Hair follicle dermal papilla cell (primary cell): ENCODE data around the gene GIMAP1. TPM values are rescaled to one million over a fixed set of nuclear protein-coding genes. Genes with fewer than 3 reads are reported as not detected.

Source experiments
- total RNA-seq: library from RNA; depleted of rRNA; stranded (reverse); fragments of >200 nt; gene quantifications from 2 replicates; pipeline ENCODE4 v1.2.3, GENCODE V29; 2012

Gene GIMAP1
- total RNA-seq, result 0.16 TPM in 1 of 2 replicates, not detected in the other

DNA sequence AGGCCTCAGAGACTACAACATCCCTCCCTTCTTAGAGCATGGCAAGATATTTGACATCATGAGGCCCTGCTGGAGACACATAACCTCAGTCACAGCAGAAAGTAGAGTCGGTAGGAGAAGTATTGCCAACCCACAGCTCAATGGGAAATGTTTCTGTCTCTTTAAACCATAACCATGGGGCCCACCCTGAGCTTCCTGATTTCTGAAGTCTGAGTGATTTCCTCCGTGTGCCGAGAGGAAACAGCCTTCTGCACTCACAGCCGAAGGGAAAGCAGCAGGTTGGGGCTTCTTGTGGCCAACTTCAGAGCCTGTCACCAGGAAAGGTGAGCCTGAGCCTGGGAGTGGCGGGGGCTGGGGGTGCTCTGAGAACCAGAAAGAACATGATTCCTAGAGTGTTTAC is at the start of gene GIMAP1:
TSS of gene GIMAP1 (plus strand) at position 246 of the 400 bp plus-strand sequence. CDS start 2,435 bp downstream, outside the sequence.

DNA sequence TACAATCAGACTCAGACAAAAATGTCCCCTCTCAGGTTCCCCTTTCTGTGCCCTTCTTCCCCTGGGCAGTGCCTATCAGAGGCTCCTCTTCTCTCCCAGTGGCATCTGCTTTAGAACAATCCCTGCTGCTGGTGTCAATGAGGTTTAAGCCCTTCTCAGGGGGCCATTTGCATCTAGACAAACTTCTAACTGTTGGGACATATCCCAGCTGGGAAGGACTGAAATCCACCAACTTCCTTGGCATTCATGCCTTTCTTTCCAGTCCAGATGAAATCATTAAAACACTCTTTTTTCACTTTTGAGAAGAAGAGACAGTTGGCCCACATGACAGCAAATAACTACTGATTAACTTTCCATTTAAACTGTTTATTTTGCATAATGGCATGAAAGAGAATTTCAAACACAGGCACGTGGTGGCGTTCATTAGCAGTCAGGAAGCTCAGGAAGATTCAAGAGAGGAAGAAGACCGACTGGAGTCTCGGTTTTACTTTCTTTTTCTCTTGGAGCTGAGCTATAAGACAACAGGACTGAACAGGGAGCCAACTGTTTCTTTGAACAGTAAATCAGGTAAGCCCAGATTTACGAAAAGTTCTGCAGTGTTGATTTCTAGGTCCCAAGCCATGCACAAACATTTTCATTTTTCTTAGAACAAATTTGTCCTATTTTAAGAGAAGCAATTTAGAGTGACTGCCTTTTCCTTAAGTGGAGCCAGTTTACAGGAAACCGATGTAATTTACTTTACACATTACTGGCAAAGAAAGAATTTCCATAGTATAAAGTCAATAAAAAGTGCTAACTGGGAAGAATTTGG is 31.0 kb upstream of the GIMAP1 start, which contains the start of gene GIMAP2:
TSS of gene GIMAP2 (plus strand) at position 488 of the 811 bp plus-strand sequence. CDS start 1,354 bp downstream, outside the sequence.

DNA sequence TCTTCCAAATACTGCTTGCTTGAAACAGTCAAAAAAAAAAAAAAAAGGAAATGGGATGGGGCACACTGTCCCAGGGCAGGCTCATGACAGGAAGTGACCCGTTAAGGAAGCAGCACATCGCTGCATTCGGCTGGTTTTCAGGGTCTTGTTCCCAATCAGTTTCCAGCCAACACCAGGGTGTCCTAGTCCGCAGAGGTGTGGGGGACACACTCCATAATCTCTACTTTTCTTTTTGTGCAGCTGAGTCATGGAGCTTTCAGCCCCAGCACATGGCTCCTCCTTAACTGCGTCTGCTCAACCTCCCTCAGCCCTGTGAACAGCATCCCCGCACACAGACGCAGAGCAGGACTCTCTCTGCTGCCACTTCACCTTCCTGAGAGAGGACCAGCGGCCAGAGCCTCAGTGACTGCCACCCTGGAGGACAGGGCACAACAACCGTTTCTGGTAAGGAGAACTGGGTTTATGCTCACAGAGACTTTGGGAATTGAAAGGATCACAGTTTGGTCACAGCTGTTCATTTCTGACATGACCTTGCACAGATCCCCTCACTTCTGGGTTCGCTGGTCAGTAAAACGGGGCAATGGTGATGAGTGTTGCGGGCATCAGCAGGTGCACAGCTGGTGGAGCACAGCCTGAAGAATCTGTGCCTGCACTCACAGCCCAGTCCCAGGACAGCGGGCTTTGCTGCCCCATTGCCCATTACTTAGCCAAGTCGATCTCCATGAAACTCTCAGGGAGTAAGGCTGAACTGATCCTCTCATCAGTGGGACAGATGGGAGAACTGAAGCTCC is 21.0 kb downstream of the GIMAP1 start, which contains the start of gene GIMAP5:
TSS of gene GIMAP5 (plus strand) at position 154 of the 791 bp plus-strand sequence. CDS start 3,467 bp downstream, outside the sequence.

Other genes starting within 250 kb of the GIMAP1 start
- gene GIMAP7, start 201.7 kb upstream of the GIMAP1 start, total RNA-seq, result not detected in 2 replicates
- not detected in 2 replicates for gene GIMAP4, start 149.2 kb upstream of the GIMAP1 start, total RNA-seq
- gene GIMAP6, start 84.2 kb upstream of the GIMAP1 start, total RNA-seq, result 0.16 TPM in 1 of 2 replicates, not detected in the other
- gene GIMAP2, start 30.9 kb upstream of the GIMAP1 start, total RNA-seq, result 5.1 and 10.7 TPM in 2 replicates
- under 0.01 TPM in 1 of 2 replicates, not detected in the other for gene GIMAP5, start 20.8 kb downstream of the GIMAP1 start, total RNA-seq
- gene TMEM176B, start 83.8 kb downstream of the GIMAP1 start, total RNA-seq, result 0.97 and 47.9 TPM in 2 replicates
- gene TMEM176A, start 84.2 kb downstream of the GIMAP1 start, total RNA-seq, result 0.12 and 13.8 TPM in 2 replicates
- not detected in 2 replicates for gene AOC1, start 135.9 kb downstream of the GIMAP1 start, total RNA-seq